K562 (cell line): ENCODE results near the gene PSAP. TPM values are rescaled to one million over a fixed set of nuclear protein-coding genes. Genes with fewer than 3 reads are reported as not detected.

Experiments
- BRD4 ChIP-seq: fragments of 200-600 bp; sonication (generic); IDR thresholded peaks from 2 replicates; pipeline ENCODE4 v1.6.1; 2017; ENCODE audit warnings: inconsistent platforms
- CBX5 ChIP-seq: IDR thresholded peaks from 2 replicates; pipeline ENCODE4 v1.6.1; 2014; ENCODE audit warnings: low read depth, borderline replicate concordance
- CCAR2 ChIP-seq: fragments of 200-400 bp; formaldehyde crosslinking; IDR thresholded peaks from 2 replicates; pipeline ENCODE4 v1.6.1; 2017; ENCODE audit warnings: mild to moderate bottlenecking, low read depth, low read length
- CGGBP1 ChIP-seq: fragments of 250-450 bp; sonication (Bioruptor Pico); IDR thresholded peaks from 2 replicates; pipeline ENCODE4 v1.9.0; 2021; ENCODE audit warnings: mild to moderate bottlenecking
- ESRRA ChIP-seq: fragments of 450-650 bp; IDR thresholded peaks from 2 replicates; pipeline ENCODE4 v1.6.1; 2014; ENCODE audit warnings: low read depth, mild to moderate bottlenecking, moderate library complexity, borderline replicate concordance
- FOXM1 ChIP-seq, 2 experiments: fragments of 450-650 bp in 1 of 2; sonication (generic) in 1 of 2; formaldehyde crosslinking in 1 of 2; IDR thresholded peaks; 2 replicates each; pipeline versions ENCODE4 v1.6.1 to v1.9.0; 2017 to 2022; ENCODE audit warnings: low read depth in 2 of 2, mild to moderate bottlenecking in 2 of 2, missing genetic modification reagents in 1 of 2, moderate library complexity in 1 of 2
- HMG20B ChIP-seq: fragments of 250-450 bp; sonication (Bioruptor Pico); IDR thresholded peaks from 2 replicates; pipeline ENCODE4 v1.5.0; 2021; ENCODE audit warnings: mild to moderate bottlenecking
- KDM5B ChIP-seq: fragments of 200-600 bp; sonication (generic); IDR thresholded peaks from 2 replicates; pipeline ENCODE4 v1.6.1; 2012; ENCODE audit warnings: low read depth, mild to moderate bottlenecking, moderate library complexity, low read length, control low read depth, inconsistent platforms; ENCODE audit not compliant: insufficient replicate concordance
- NEUROD1 ChIP-seq: fragments of 150-350 bp; IDR thresholded peaks from 2 replicates; pipeline ENCODE4 v1.6.1; 2014; ENCODE audit warnings: borderline replicate concordance, low read length, low read depth; ENCODE audit not compliant: partially characterized antibody
- PCBP2 ChIP-seq: fragments of 200-400 bp; formaldehyde crosslinking; IDR thresholded peaks from 2 replicates; pipeline ENCODE4 v1.6.1; 2018; ENCODE audit warnings: low read length, low read depth, mild to moderate bottlenecking, moderate library complexity; ENCODE audit not compliant: poor library complexity, severe bottlenecking
- RAD51 ChIP-seq: fragments of 450-650 bp; IDR thresholded peaks from 2 replicates; pipeline ENCODE4 v1.7.1; 2016; ENCODE audit warnings: low read depth, mild to moderate bottlenecking, borderline replicate concordance
- SMARCA5 ChIP-seq: fragments of 450-650 bp; IDR thresholded peaks from 2 replicates; pipeline ENCODE4 v1.6.1; 2016
- SMARCE1 ChIP-seq: fragments of 450-650 bp; IDR thresholded peaks from 2 replicates; pipeline ENCODE4 v1.7.1; 2016; ENCODE audit warnings: mild to moderate bottlenecking
- STAT5B ChIP-seq: fragments of 250-450 bp; sonication (Bioruptor Pico); IDR thresholded peaks from 2 replicates; pipeline ENCODE4 v1.8.0; 2021; ENCODE audit warnings: mild to moderate bottlenecking, inconsistent platforms
- TGIF2 ChIP-seq: sonication (generic); formaldehyde crosslinking; IDR thresholded peaks from 2 replicates; pipeline ENCODE4 v1.8.1; 2022; ENCODE audit warnings: mild to moderate bottlenecking, missing genetic modification reagents, moderate library complexity
- YY1 ChIP-seq, 3 experiments: IDR thresholded peaks; 2 replicates each; pipeline ENCODE4 v1.6.1; 2011; ENCODE audit warnings: low read length in 2 of 3, mild to moderate bottlenecking in 2 of 3, moderate library complexity in 2 of 3, borderline replicate concordance in 1 of 3, control low read depth in 1 of 3, low read depth in 1 of 3; ENCODE audit not compliant: insufficient read depth in 3 of 3, insufficient replicate concordance in 2 of 3, control insufficient read depth in 1 of 3, insufficient read length in 1 of 3; ENCODE audit errors: extremely low read depth in 1 of 3
- ZBTB49 ChIP-seq: sonication (generic); formaldehyde crosslinking; IDR thresholded peaks from 2 replicates; pipeline ENCODE4 v1.8.0; 2022; ENCODE audit warnings: missing genetic modification reagents, mild to moderate bottlenecking, borderline replicate concordance
- ZC3H4 ChIP-seq: sonication (generic); formaldehyde crosslinking; IDR thresholded peaks from 2 replicates; pipeline ENCODE4 v1.9.0; 2021; ENCODE audit warnings: missing genetic modification reagents, borderline replicate concordance
- ZNF253 ChIP-seq: fragments of 250-450 bp; sonication (Bioruptor Pico); conservative IDR thresholded peaks from 2 replicates; pipeline ENCODE4 v1.6.1; 2021; ENCODE audit warnings: mild to moderate bottlenecking
- ZNF395 ChIP-seq: fragments of 200-800 bp; sonication (Bioruptor generic); IDR thresholded peaks from 2 replicates; pipeline ENCODE4 v1.6.1; 2017; ENCODE audit warnings: missing genetic modification characterization, missing compliant biosample characterization
- ZNF79 ChIP-seq: fragments of 250-450 bp; sonication (Bioruptor Pico); IDR thresholded peaks from 2 replicates; pipeline ENCODE4 v1.4.0; 2020; ENCODE audit warnings: low read depth, mild to moderate bottlenecking, moderate library complexity
- polyA plus RNA-seq, 8 experiments: library from polyadenylated mRNA; depleted of rRNA in 4 of 8; stranded (reverse) in 5 of 8; unstranded in 3 of 8; fragments of >200 nt; fragmentation: Nextera tagmentation in 2 of 8; fragmentation: Illumina TruSeq in 1 of 8; extraction: Ambion mirVana in 2 of 8; extraction: Trizol in 1 of 8; gene quantifications; 2 replicates each; pipeline versions ENCODE4 v1.2.1 to v1.2.3, GENCODE V29; 2011 to 2014; ENCODE audit warnings: inconsistent platforms in 1 of 8, missing spikeins in 1 of 8
- total RNA-seq, 7 experiments: library from RNA; depleted of rRNA in 6 of 7; stranded (reverse); fragments of >200 nt in 6 of 7; fragmentation: Illumina TruSeq in 2 of 7; extraction: Trizol in 2 of 7; gene quantifications; 2 replicates each; pipeline versions ENCODE4 v1.2.1 to v1.2.3, GENCODE V29; 2011 to 2021; ENCODE audit warnings: low replicate concordance in 1 of 7
- TF ChIP-seq, protein P1 (sequence below): fragments of 250-450 bp; sonication (Bioruptor Pico); IDR thresholded peaks from 2 replicates; pipeline ENCODE4 v1.6.1; 2021; ENCODE audit warnings: mild to moderate bottlenecking

PSAP gene
- total and polyA plus RNA-seq, 9 of the 15 experiments (the other 6 are each of a cell fraction or from before 2014, with no cell fraction given), result 245 to 700 (median 429) TPM

DNA sequence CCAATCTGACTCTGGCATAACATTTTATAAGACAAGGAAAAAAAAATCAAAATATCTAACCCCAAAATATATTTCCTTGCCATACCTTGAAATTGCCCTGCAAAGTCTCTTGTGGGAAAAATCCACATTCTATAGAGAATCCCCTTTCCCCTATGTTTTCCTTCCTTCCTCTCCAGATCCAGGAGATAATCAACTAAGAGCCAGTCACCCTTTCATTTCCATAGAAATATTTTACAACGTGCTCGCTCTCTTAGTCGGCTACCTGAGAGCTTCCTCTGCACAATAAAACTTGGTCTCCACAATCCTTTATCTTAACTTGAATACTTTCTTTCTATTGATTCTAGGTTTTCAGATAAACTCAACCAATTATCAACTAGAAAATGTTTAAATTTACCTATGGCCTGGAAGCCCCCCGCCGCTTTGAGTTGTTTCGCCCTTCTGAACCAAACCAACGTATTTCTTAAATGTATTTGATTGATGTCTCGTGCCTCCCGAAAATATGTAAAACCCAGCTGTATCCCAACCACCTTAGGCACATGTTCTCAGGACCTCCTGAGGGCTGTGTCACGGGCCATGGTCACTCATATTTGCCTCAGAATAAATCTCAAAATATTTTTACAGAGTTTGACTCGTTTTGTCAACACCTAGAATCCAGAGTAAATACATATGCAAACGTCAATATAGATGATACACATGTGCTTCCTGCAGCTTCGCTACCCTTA lies 869 bp downstream of the PSAP start (continued):
- TF ChIP-seq CCAR2, result no peak
- TF ChIP-seq ZBTB49, result no peak
- TF ChIP-seq CBX5, result no peak
- TF ChIP-seq ZNF395, result no peak
- TF ChIP-seq PCBP2, result no peak
- no peak for TF ChIP-seq NEUROD1
- no peak for TF ChIP-seq FOXM1 (IDR thresholded peaks at IDR 0.05; ENCODE audit: low read depth)
- TF ChIP-seq FOXM1 (CRISPR knock-in tag; IDR thresholded peaks at IDR 0.05; ENCODE audit: low read depth), result no peak
- no peak for TF ChIP-seq SMARCA5
- TF ChIP-seq ZNF79 (CRISPR knock-in tag), result no peak
- no peak for TF ChIP-seq RAD51
- no peak for TF ChIP-seq HMG20B (CRISPR knock-in tag)
- TF ChIP-seq SMARCE1, result no peak
- TF ChIP-seq, protein P1, sequence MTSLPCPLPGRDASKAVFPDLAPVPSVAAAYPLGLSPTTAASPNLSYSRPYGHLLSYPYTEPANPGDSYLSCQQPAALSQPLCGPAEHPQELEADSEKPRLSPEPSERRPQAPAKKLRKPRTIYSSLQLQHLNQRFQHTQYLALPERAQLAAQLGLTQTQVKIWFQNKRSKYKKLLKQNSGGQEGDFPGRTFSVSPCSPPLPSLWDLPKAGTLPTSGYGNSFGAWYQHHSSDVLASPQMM, result no peak
- TF ChIP-seq YY1 (IDR thresholded peaks at IDR 0.05; ENCODE audit: borderline replicate concordance in 1 of 3, control insufficient read depth in 1 of 3, extremely low read depth in 1 of 3, insufficient read depth in 3 of 3, insufficient read length in 1 of 3, insufficient replicate concordance in 2 of 3, low read depth in 1 of 3, low read length in 2 of 3), result no peak
- no peak for TF ChIP-seq KDM5B
- TF ChIP-seq BRD4, result 0 out of 2 replicates have a peak, but pooled peaks have one; percentile 54
- no peak for TF ChIP-seq CGGBP1
- no peak for TF ChIP-seq ESRRA
- no peak for TF ChIP-seq TGIF2 (CRISPR knock-in tag)
- no peak for TF ChIP-seq ZNF253 (CRISPR knock-in tag)
- TF ChIP-seq STAT5B (CRISPR knock-in tag), result no peak
- no peak for TF ChIP-seq ZC3H4
